Measurements from ENCODE around the gene COQ2.

Gene COQ2

GRCh38 chr4:83305187-83305586 lies 20.6 kb upstream of the COQ2 start:
- no peak for TF ChIP-seq ZNF596 (tag by site-specific recombination; IDR thresholded peaks at IDR 0.05)
- no peak for TF ChIP-seq ZNF660 (tag by site-specific recombination; IDR thresholded peaks at IDR 0.05)
- TF ChIP-seq, protein P1, sequence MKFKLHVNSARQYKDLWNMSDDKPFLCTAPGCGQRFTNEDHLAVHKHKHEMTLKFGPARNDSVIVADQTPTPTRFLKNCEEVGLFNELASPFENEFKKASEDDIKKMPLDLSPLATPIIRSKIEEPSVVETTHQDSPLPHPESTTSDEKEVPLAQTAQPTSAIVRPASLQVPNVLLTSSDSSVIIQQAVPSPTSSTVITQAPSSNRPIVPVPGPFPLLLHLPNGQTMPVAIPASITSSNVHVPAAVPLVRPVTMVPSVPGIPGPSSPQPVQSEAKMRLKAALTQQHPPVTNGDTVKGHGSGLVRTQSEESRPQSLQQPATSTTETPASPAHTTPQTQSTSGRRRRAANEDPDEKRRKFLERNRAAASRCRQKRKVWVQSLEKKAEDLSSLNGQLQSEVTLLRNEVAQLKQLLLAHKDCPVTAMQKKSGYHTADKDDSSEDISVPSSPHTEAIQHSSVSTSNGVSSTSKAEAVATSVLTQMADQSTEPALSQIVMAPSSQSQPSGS (tag by site-specific recombination; IDR thresholded peaks at IDR 0.05; ENCODE audit: low read depth) = no peak
- no peaks in the 10 kb centered on the region for H3K36me3 ChIP-seq (ENCODE audit: control insufficient read depth in 2 of 2, insufficient read depth in 1 of 2, low read length in 2 of 2)
- H3K4me1 ChIP-seq (ENCODE audit: control insufficient read depth, insufficient read depth, low read length) = no peaks in the 10 kb centered on the region
- H3K9me3 ChIP-seq (ENCODE audit: control insufficient read depth, insufficient read depth, low read depth, low read length) = no peaks in the 10 kb centered on the region
- H3K27ac ChIP-seq (ENCODE audit: extremely low read depth, low read depth, low read length) = no peak overlapping the region
- POLR2A ChIA-PET = no interaction called here
- H3K4me3 ChIP-seq (ENCODE audit: low read depth, low read length) = no peak overlapping the region
- CTCF ChIA-PET = interaction anchor here (1.7 kb wide), 1 partner anchor 21 kb away, joined by 6 read pairs; the partner anchor contains the start of gene COQ2

- Histone ChIP-seq H3K27ac (ENCODE audit: extremely low read depth, low read depth, low read length) (no peak overlapping the region), H3K36me3 (ENCODE audit: control insufficient read depth in 2 of 2, insufficient read depth in 1 of 2, low read length in 2 of 2) (no peaks in the 10 kb centered on the region), H3K9me3 (ENCODE audit: control insufficient read depth, insufficient read depth, low read depth, low read length) (no peaks in the 10 kb centered on the region), H3K4me1 (ENCODE audit: control insufficient read depth, insufficient read depth, low read length) (no peaks in the 10 kb centered on the region), H3K4me3 (ENCODE audit: low read depth, low read length) (no peak overlapping the region)
- ChIA-PET CTCF (no interaction called here), POLR2A (no interaction called here)
- no peak for TF ChIP-seq GLI4 (tag by site-specific recombination; IDR thresholded peaks at IDR 0.05)
- TF ChIP-seq MYNN (tag by site-specific recombination; IDR thresholded peaks at IDR 0.05; ENCODE audit: borderline replicate concordance) = no peak
- TF ChIP-seq ZNF596 (tag by site-specific recombination; IDR thresholded peaks at IDR 0.05) = no peak
- no peak for TF ChIP-seq PATZ1 (tag by site-specific recombination; IDR thresholded peaks at IDR 0.05)
- no peak for TF ChIP-seq ZNF354C (tag by site-specific recombination; IDR thresholded peaks at IDR 0.05; ENCODE audit: borderline replicate concordance, low read depth)
- no peak for TF ChIP-seq ZNF549 (tag by site-specific recombination; IDR thresholded peaks at IDR 0.05)
- no peak for TF ChIP-seq SP3 (tag by site-specific recombination; IDR thresholded peaks at IDR 0.05)
- no peak for TF ChIP-seq AEBP2 (tag by site-specific recombination; IDR thresholded peaks at IDR 0.05; ENCODE audit: borderline replicate concordance)
- no peak for TF ChIP-seq ZNF692 (tag by site-specific recombination; IDR thresholded peaks at IDR 0.05)
- no peak for TF ChIP-seq ZNF658 (tag by site-specific recombination; IDR thresholded peaks at IDR 0.05)
- TF ChIP-seq ZNF548 (tag by site-specific recombination; IDR thresholded peaks at IDR 0.05) = no peak
- no peak for TF ChIP-seq ZNF777 (tag by site-specific recombination; IDR thresholded peaks at IDR 0.05; ENCODE audit: borderline replicate concordance)
- no peak for TF ChIP-seq SCRT1 (tag by site-specific recombination; IDR thresholded peaks at IDR 0.05; ENCODE audit: borderline replicate concordance)
- TF ChIP-seq ZNF274 (IDR thresholded peaks at IDR 0.05; ENCODE audit: low read length) = no peak
- TF ChIP-seq ZNF274 (tag by site-specific recombination; IDR thresholded peaks at IDR 0.05; ENCODE audit: borderline replicate concordance) = no peak
- TF ChIP-seq, protein P2, sequence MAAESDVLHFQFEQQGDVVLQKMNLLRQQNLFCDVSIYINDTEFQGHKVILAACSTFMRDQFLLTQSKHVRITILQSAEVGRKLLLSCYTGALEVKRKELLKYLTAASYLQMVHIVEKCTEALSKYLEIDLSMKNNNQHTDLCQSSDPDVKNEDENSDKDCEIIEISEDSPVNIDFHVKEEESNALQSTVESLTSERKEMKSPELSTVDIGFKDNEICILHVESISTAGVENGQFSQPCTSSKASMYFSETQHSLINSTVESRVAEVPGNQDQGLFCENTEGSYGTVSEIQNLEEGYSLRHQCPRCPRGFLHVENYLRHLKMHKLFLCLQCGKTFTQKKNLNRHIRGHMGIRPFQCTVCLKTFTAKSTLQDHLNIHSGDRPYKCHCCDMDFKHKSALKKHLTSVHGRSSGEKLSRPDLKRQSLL (tag by site-specific recombination; IDR thresholded peaks at IDR 0.05) = no peak
- TF ChIP-seq ZNF174 (tag by site-specific recombination; IDR thresholded peaks at IDR 0.05) = no peak
- TF ChIP-seq ZNF501 (tag by site-specific recombination; IDR thresholded peaks at IDR 0.05) = no peak
- TF ChIP-seq ZNF302 (tag by site-specific recombination; IDR thresholded peaks at IDR 0.05; ENCODE audit: low read depth) = no peak
- TF ChIP-seq, protein P3, sequence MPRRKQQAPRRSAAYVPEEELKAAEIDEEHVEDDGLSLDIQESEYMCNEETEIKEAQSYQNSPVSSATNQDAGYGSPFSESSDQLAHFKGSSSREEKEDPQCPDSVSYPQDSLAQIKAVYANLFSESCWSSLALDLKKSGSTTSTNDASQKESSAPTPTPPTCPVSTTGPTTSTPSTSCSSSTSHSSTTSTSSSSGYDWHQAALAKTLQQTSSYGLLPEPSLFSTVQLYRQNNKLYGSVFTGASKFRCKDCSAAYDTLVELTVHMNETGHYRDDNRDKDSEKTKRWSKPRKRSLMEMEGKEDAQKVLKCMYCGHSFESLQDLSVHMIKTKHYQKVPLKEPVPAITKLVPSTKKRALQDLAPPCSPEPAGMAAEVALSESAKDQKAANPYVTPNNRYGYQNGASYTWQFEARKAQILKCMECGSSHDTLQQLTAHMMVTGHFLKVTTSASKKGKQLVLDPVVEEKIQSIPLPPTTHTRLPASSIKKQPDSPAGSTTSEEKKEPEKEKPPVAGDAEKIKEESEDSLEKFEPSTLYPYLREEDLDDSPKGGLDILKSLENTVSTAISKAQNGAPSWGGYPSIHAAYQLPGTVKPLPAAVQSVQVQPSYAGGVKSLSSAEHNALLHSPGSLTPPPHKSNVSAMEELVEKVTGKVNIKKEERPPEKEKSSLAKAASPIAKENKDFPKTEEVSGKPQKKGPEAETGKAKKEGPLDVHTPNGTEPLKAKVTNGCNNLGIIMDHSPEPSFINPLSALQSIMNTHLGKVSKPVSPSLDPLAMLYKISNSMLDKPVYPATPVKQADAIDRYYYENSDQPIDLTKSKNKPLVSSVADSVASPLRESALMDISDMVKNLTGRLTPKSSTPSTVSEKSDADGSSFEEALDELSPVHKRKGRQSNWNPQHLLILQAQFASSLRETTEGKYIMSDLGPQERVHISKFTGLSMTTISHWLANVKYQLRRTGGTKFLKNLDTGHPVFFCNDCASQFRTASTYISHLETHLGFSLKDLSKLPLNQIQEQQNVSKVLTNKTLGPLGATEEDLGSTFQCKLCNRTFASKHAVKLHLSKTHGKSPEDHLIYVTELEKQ (tag by site-specific recombination; IDR thresholded peaks at IDR 0.05; ENCODE audit: borderline replicate concordance) = no peak
- TF ChIP-seq ZNF670 (tag by site-specific recombination; IDR thresholded peaks at IDR 0.05; ENCODE audit: low read depth) = no peak
Observed at GRCh38 chr4:83297548-83298260, 13.1 kb upstream of the COQ2 start.
